Upper lobe of left lung (tissue), 4 donors: ENCODE measurements around the gene RBM45.

Experiments used
- EP300 ChIP-seq, 4 donors: sonication (generic); formaldehyde crosslinking; IDR thresholded peaks; one replicate each; pipeline ENCODE4 v1.5.1; 2017; ENCODE audit warnings: antibody characterized with exemption in 4 of 4, control low read depth in 2 of 4
- POLR2A ChIP-seq, 4 donors: fragments of 450-650 bp; IDR thresholded peaks; one replicate each; pipeline ENCODE4 v1.5.1; 2016 to 2017; ENCODE audit warnings: antibody characterized with exemption in 4 of 4, mild to moderate bottlenecking in 2 of 4
- POLR2AphosphoS5 ChIP-seq, 2 donors: sonication (generic); formaldehyde crosslinking; IDR thresholded peaks; one replicate each; pipeline ENCODE4 v1.5.1; 2017; ENCODE audit warnings: antibody characterized with exemption in 2 of 2
- TF ChIP-seq, protein P1 (sequence below), 6 experiments: fragments of 450-650 bp in 4 of 6; fragments of 200-600 bp in 2 of 6; sonication (generic) in 2 of 6; IDR thresholded peaks; one replicate each; pipeline ENCODE4 v1.5.1; 2016 to 2019; ENCODE audit warnings: antibody characterized with exemption in 6 of 6

DNA sequence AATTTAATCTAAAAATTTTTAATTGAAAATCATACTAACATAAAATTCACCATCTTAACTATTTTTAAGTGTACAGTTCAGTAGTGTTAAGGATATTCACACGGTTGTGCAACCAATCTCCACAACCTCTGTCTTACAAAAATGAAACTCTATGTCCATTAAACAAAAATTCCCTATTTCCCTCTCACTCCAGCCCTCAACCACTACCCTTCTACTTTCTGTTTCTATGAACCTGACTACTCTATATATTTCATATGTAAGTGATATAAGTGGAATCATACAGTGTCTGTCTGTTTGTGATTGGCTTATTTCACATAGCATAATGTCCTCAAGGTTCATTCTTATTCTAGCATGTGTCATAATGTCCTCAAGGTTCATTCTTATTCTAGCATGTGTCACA lies 47.7 kb downstream of the RBM45 start:
- TF ChIP-seq POLR2AphosphoS5 (IDR thresholded peaks at IDR 0.05) = no peak
- TF ChIP-seq, protein P1, sequence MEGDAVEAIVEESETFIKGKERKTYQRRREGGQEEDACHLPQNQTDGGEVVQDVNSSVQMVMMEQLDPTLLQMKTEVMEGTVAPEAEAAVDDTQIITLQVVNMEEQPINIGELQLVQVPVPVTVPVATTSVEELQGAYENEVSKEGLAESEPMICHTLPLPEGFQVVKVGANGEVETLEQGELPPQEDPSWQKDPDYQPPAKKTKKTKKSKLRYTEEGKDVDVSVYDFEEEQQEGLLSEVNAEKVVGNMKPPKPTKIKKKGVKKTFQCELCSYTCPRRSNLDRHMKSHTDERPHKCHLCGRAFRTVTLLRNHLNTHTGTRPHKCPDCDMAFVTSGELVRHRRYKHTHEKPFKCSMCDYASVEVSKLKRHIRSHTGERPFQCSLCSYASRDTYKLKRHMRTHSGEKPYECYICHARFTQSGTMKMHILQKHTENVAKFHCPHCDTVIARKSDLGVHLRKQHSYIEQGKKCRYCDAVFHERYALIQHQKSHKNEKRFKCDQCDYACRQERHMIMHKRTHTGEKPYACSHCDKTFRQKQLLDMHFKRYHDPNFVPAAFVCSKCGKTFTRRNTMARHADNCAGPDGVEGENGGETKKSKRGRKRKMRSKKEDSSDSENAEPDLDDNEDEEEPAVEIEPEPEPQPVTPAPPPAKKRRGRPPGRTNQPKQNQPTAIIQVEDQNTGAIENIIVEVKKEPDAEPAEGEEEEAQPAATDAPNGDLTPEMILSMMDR (IDR thresholded peaks at IDR 0.05) = no peak
- TF ChIP-seq POLR2A (IDR thresholded peaks at IDR 0.05) = no peak
- no peak for TF ChIP-seq EP300 (IDR thresholded peaks at IDR 0.05)
